HepG2 (cell line): ENCODE results near the gene NSMF. TPM values are rescaled to one million over a fixed set of nuclear protein-coding genes. Genes with fewer than 3 reads are reported as not detected.
A peak's percentile ranks its signal among the peaks of the same experiment; 100 is the strongest.

Experiments used
- BRCA1 ChIP-seq: sonication (generic); formaldehyde crosslinking; IDR thresholded peaks from 2 replicates; pipeline ENCODE4 v1.4.0; 2020; ENCODE audit warnings: missing genetic modification reagents
- BRD4 ChIP-seq: sonication (generic); formaldehyde crosslinking; IDR thresholded peaks from 2 replicates; pipeline ENCODE4 v1.4.0; 2020; ENCODE audit warnings: missing genetic modification reagents
- CHD4 ChIP-seq: fragments of 200-600 bp; sonication (generic); IDR thresholded peaks from 2 replicates; pipeline ENCODE4 v1.7.0; 2017; ENCODE audit warnings: mild to moderate bottlenecking, low read length, borderline replicate concordance
- FOXK2 ChIP-seq: fragments of 450-650 bp; IDR thresholded peaks from 2 replicates; pipeline ENCODE4 v1.6.1; 2016
- KDM4B ChIP-seq: sonication (generic); formaldehyde crosslinking; IDR thresholded peaks from 2 replicates; pipeline ENCODE4 v1.4.0; 2020; ENCODE audit warnings: missing genetic modification reagents
- KLF12 ChIP-seq: sonication (generic); formaldehyde crosslinking; IDR thresholded peaks from 2 replicates; pipeline ENCODE4 v1.4.0; 2020; ENCODE audit warnings: missing genetic modification reagents, borderline replicate concordance
- NFE2 ChIP-seq: sonication (generic); formaldehyde crosslinking; IDR thresholded peaks from 2 replicates; pipeline ENCODE4 v1.4.0; 2020; ENCODE audit warnings: missing genetic modification reagents
- NFIC ChIP-seq: IDR thresholded peaks from 2 replicates; pipeline ENCODE4 v1.6.1; 2012; ENCODE audit warnings: mild to moderate bottlenecking, low read length, inconsistent platforms
- NKX3-1 ChIP-seq: sonication (generic); formaldehyde crosslinking; IDR thresholded peaks from 2 replicates; pipeline ENCODE4 v1.5.0; 2020; ENCODE audit warnings: missing genetic modification reagents
- PHF20 ChIP-seq: sonication (generic); formaldehyde crosslinking; IDR thresholded peaks from 2 replicates; pipeline ENCODE4 v1.5.0; 2020; ENCODE audit warnings: mild to moderate bottlenecking, missing genetic modification reagents
- SIX1 ChIP-seq: sonication (generic); formaldehyde crosslinking; IDR thresholded peaks from 2 replicates; pipeline ENCODE4 v1.4.0; 2020; ENCODE audit warnings: missing genetic modification reagents, borderline replicate concordance
- SNAPC2 ChIP-seq: sonication (generic); formaldehyde crosslinking; IDR thresholded peaks from 2 replicates; pipeline ENCODE4 v1.8.1; 2022; ENCODE audit warnings: mild to moderate bottlenecking, missing genetic modification reagents
- TRIM24 ChIP-seq: sonication (generic); formaldehyde crosslinking; IDR thresholded peaks from 2 replicates; pipeline ENCODE4 v1.8.0; 2022; ENCODE audit warnings: mild to moderate bottlenecking, missing genetic modification reagents
- ZBTB42 ChIP-seq: sonication (generic); formaldehyde crosslinking; IDR thresholded peaks from 2 replicates; pipeline ENCODE4 v1.5.0; 2020; ENCODE audit warnings: mild to moderate bottlenecking, missing genetic modification reagents
- ZNF143 ChIP-seq: sonication (generic); formaldehyde crosslinking; IDR thresholded peaks from 2 replicates; pipeline ENCODE4 v1.4.0; 2020; ENCODE audit warnings: missing genetic modification reagents
- ZNF382 ChIP-seq: sonication (generic); formaldehyde crosslinking; IDR thresholded peaks from 2 replicates; pipeline ENCODE4 v1.5.0; 2020; ENCODE audit warnings: missing genetic modification reagents, mild to moderate bottlenecking, borderline replicate concordance
- ZNF552 ChIP-seq: sonication (generic); formaldehyde crosslinking; IDR thresholded peaks from 2 replicates; pipeline ENCODE4 v1.9.0; 2022; ENCODE audit warnings: missing genetic modification reagents, mild to moderate bottlenecking, borderline replicate concordance
- ZNF569 ChIP-seq: sonication (generic); formaldehyde crosslinking; IDR thresholded peaks from 2 replicates; pipeline ENCODE4 v1.5.0; 2020; ENCODE audit warnings: mild to moderate bottlenecking, missing genetic modification reagents, moderate library complexity, borderline replicate concordance
- polyA plus RNA-seq, 8 experiments: library from polyadenylated mRNA; depleted of rRNA in 3 of 8; stranded (reverse) in 7 of 8; unstranded in 1 of 8; fragments of >200 nt; fragmentation: Illumina TruSeq in 4 of 8; extraction: Trizol in 4 of 8; gene quantifications; 2 replicates each; pipeline versions ENCODE4 v1.2.1 to v1.2.3, GENCODE V29; 2011 to 2016; ENCODE audit warnings: low read depth in 4 of 8, missing spikeins in 1 of 8, mixed read lengths in 1 of 8; ENCODE audit not compliant: insufficient read depth in 1 of 8
- total RNA-seq, 5 experiments: library from RNA; depleted of rRNA; stranded (reverse); fragments of >200 nt; fragmentation: Illumina TruSeq; extraction: Trizol; gene quantifications; 2 replicates each; pipeline ENCODE4 v1.2.3, GENCODE V29; 2016; ENCODE audit warnings: low read depth in 1 of 5
- TF ChIP-seq, protein P1 (sequence below): IDR thresholded peaks from 2 replicates; pipeline ENCODE4 v1.6.1; 2016
- TF ChIP-seq, protein P2 (sequence below): sonication (generic); formaldehyde crosslinking; IDR thresholded peaks from 2 replicates; pipeline ENCODE4 v1.8.0; 2022; ENCODE audit warnings: mild to moderate bottlenecking, missing genetic modification reagents, moderate library complexity
- TF ChIP-seq, protein P3 (sequence below): IDR thresholded peaks from 2 replicates; pipeline ENCODE4 v1.6.1; 2016; ENCODE audit warnings: missing compliant biosample characterization, missing genetic modification reagents, borderline replicate concordance

Gene NSMF
- total and polyA plus RNA-seq, 2 of the 13 experiments (the other 11 are each of a cell fraction or from before 2014, with no cell fraction given) = 44.3 to 183 TPM

DNA sequence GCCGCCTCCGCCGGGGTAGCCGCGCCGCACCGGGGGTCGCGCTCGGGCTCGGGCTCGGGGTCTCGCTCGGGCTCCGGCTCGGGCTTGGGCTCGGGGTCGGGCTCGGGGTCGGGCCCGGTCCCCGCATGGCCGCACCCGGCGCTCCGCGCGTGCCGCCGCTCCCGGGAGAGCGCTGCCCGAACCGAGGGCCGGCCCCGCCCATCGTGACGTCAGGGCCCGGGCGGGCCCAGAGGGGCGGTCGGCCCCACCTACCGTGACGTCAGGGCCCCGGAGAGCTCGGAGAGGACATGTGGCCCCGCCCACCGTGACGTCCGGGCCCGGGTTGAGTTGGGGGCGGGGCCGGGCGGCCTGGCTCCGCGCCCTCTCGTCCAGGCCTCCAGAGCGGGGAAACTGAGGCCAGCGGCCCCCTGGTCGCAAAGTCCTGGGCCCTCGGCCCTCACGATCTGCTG is at the start of gene NSMF (continued):
- TF ChIP-seq BRD4 (CRISPR knock-in tag) = 0 out of 2 replicates have a peak, but pooled peaks have one; percentile 79
- no peak for TF ChIP-seq SIX1 (CRISPR knock-in tag)
- no peak for TF ChIP-seq ZNF552 (CRISPR knock-in tag)
- 0 out of 2 replicates have a peak, but pooled peaks have one; percentile 41 for TF ChIP-seq KLF12
- TF ChIP-seq, protein P1, sequence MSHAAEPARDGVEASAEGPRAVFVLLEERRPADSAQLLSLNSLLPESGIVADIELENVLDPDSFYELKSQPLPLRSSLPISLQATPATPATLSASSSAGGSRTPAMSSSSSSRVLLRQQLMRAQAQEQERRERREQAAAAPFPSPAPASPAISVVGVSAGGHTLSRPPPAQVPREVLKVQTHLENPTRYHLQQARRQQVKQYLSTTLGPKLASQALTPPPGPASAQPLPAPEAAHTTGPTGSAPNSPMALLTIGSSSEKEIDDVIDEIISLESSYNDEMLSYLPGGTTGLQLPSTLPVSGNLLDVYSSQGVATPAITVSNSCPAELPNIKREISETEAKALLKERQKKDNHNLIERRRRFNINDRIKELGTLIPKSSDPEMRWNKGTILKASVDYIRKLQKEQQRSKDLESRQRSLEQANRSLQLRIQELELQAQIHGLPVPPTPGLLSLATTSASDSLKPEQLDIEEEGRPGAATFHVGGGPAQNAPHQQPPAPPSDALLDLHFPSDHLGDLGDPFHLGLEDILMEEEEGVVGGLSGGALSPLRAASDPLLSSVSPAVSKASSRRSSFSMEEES (CRISPR knock-in tag) = 0 out of 2 replicates have a peak, but pooled peaks have one; percentile 15
- no peak for TF ChIP-seq SNAPC2
- no peak for TF ChIP-seq NKX3-1
- TF ChIP-seq CHD4 = no peak
- TF ChIP-seq NFIC = no peak
- no peak for TF ChIP-seq ZBTB42 (CRISPR knock-in tag)
- TF ChIP-seq KDM4B = no peak
- TF ChIP-seq ZNF143 (CRISPR knock-in tag) = no peak
- peak; percentile 32; the same call in 1 of the 2 replicates for TF ChIP-seq PHF20 (CRISPR knock-in tag)
- TF ChIP-seq TRIM24 (CRISPR knock-in tag) = no peak
- TF ChIP-seq BRCA1 (CRISPR knock-in tag) = no peak
- TF ChIP-seq, protein P2, sequence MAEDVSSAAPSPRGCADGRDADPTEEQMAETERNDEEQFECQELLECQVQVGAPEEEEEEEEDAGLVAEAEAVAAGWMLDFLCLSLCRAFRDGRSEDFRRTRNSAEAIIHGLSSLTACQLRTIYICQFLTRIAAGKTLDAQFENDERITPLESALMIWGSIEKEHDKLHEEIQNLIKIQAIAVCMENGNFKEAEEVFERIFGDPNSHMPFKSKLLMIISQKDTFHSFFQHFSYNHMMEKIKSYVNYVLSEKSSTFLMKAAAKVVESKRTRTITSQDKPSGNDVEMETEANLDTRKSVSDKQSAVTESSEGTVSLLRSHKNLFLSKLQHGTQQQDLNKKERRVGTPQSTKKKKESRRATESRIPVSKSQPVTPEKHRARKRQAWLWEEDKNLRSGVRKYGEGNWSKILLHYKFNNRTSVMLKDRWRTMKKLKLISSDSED = no peak
- TF ChIP-seq FOXK2 = no peak
- TF ChIP-seq NFE2 = no peak
- TF ChIP-seq, protein P3, sequence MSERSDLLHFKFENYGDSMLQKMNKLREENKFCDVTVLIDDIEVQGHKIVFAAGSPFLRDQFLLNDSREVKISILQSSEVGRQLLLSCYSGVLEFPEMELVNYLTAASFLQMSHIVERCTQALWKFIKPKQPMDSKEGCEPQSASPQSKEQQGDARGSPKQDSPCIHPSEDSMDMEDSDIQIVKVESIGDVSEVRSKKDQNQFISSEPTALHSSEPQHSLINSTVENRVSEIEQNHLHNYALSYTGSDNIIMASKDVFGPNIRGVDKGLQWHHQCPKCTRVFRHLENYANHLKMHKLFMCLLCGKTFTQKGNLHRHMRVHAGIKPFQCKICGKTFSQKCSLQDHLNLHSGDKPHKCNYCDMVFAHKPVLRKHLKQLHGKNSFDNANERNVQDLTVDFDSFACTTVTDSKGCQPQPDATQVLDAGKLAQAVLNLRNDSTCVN = no peak
- TF ChIP-seq ZNF569 (CRISPR knock-in tag) = no peak
- TF ChIP-seq ZNF382 = no peak
